OCI-M1 (cell line): Measurements from ENCODE around the gene C1QTNF2.

ENCODE experiments used
- DNase-seq: peaks from one replicate; lab custom pipeline; 2025; lab: John Stamatoyannopoulos, UW

The C1QTNF2 gene

GRCh38 chr5:160303690-160304089 lies 66.7 kb downstream of the C1QTNF2 start:
- DNase-seq = no peak

- DNase-seq = peak; percentile 54
Observed at GRCh38 chr5:160298189-160298588, 72.2 kb downstream of the C1QTNF2 start.

GRCh38 chr5:160297776-160298175 lies 72.7 kb downstream of the C1QTNF2 start:
- no peak for DNase-seq
